DMS 273 treated with DMSO at 0.1 percent for 48 hours (cell line): Measurements from ENCODE around the gene IGFL4.

Source experiments
- DNase-seq: peaks from one replicate; lab custom pipeline; 2025; lab: John Stamatoyannopoulos, UW

The IGFL4 gene

DNA sequence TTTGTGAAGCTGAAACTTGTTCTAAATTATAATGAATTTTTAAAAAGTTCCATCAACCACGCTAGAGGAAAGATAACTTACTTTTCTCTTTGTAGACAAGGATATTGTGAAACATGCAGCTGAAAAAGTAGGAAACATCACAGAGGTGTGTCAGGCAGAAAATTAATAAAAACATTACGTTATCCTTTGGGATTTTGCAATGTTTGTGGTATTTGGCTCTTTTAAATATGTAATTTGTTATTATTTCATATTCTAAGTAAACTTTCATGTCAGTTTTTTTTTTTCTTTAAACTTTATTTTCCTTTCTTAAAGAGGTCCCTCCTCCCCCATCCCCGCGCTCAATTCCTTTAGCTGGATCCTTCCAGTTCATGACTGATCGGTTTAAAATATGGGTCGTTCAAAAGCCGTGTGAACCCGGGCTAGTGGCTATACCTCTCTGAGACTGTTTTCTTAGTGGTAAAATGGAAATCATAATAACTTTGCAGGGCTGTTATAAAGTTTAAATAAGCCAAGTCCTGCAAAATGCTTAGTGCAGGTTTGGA lies 46.3 kb downstream of the IGFL4 start:
- no peak for DNase-seq

DNA sequence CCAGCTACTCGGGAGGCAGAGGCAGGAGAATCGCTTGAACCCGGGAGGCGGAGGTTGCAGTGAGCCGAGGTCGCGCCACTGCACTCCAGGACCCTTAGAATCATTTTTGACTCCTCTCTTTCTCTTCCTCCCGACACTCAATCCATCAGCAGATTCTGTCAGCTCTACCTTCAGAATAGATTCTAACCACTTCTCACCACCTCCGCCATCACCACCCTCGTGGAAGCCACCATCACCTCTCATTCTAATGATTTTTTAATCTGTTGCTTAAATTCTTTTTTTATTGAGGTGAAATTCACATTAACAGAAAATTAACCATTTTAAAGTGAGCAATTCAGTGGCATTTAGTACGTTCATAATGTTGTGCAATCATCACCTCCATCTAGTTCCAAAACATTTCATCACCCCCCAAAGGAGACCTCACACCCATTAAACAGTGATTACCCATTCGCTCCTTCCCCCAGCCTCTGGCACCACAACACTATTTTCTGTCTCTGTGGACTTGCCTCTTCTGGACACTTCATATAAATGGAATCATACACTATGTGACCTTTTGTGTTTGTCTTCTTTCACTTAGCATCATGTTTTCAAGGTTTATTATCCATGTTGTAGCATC lies 50.6 kb downstream of the IGFL4 start:
- DNase-seq, result no peak
